ENCODE data around the gene KCNG4. TPM values are rescaled to one million over a fixed set of nuclear protein-coding genes. Genes with fewer than 3 reads are reported as not detected.

Gene KCNG4
- total RNA-seq, 1 donor from 2014 or later: not detected

GRCh38 chr16:84229471-84229870, 10.3 kb downstream of the KCNG4 start:
- no peak for DNase-seq (ENCODE audit: low read depth)
- no peak overlapping the region for H3K4me3 ChIP-seq (ENCODE audit: low read depth, low read length)
- no peak for TF ChIP-seq CTCF (conservative IDR thresholded peaks at IDR 0.05; ENCODE audit: low read depth, low read length)

GRCh38 chr16:84228256-84228838, 11.5 kb downstream of the KCNG4 start:
- no peak for TF ChIP-seq CTCF (conservative IDR thresholded peaks at IDR 0.05; ENCODE audit: low read depth, low read length)
- peak overlapping the region; percentile 2 for H3K4me3 ChIP-seq (ENCODE audit: low read depth, low read length)
- DNase-seq (ENCODE audit: low read depth): peak; percentile 33

- no peak for TF ChIP-seq CTCF (conservative IDR thresholded peaks at IDR 0.05; ENCODE audit: low read depth, low read length)
- no peak for DNase-seq (ENCODE audit: low read depth)
- H3K4me3 ChIP-seq (ENCODE audit: low read depth, low read length): no peak overlapping the region
Measured at GRCh38 chr16:84227548-84227947, 12.3 kb downstream of the KCNG4 start.

- no peak for DNase-seq (ENCODE audit: low read depth)
- no peak for TF ChIP-seq CTCF (conservative IDR thresholded peaks at IDR 0.05; ENCODE audit: low read depth, low read length)
- H3K4me3 ChIP-seq (ENCODE audit: low read depth, low read length): no peak overlapping the region
Measured at GRCh38 chr16:84226026-84226425, 13.8 kb downstream of the KCNG4 start.

- no peak for TF ChIP-seq CTCF (conservative IDR thresholded peaks at IDR 0.05; ENCODE audit: low read depth, low read length)
- no peak for DNase-seq (ENCODE audit: low read depth)
- H3K4me3 ChIP-seq (ENCODE audit: low read depth, low read length): no peak overlapping the region
Measured at GRCh38 chr16:84225571-84225970, 14.2 kb downstream of the KCNG4 start.

- no peak overlapping the region for H3K4me3 ChIP-seq (ENCODE audit: low read depth, low read length)
- DNase-seq (ENCODE audit: low read depth): no peak
- TF ChIP-seq CTCF (conservative IDR thresholded peaks at IDR 0.05; ENCODE audit: low read depth, low read length): no peak
Measured at GRCh38 chr16:84225126-84225525, 14.7 kb downstream of the KCNG4 start.

GRCh38 chr16:84224554-84224953, 15.3 kb downstream of the KCNG4 start:
- no peak for DNase-seq (ENCODE audit: low read depth)
- H3K4me3 ChIP-seq (ENCODE audit: low read depth, low read length): no peak overlapping the region
- TF ChIP-seq CTCF (conservative IDR thresholded peaks at IDR 0.05; ENCODE audit: low read depth, low read length): no peak
